GM21786 (cell line): ENCODE data around the gene RBM46.

Source experiments
- ATAC-seq: cut with Tn5 transposase; IDR thresholded peaks from one replicate; pipeline ENCODE4 v1.9.1; 2021; ENCODE audit not compliant: unreplicated experiment

RBM46 gene

GRCh38 chr4:154781126-154781982 is at the start of gene RBM46:
Gene RBM46 (plus strand): TSS chr4:154781272. CDS start chr4:154796753, 15,481 bp downstream.
- ATAC-seq, result no peak

GRCh38 chr4:154731756-154732155 is 49.3 kb upstream of the RBM46 start:
- ATAC-seq, result no peak

- ATAC-seq, result no peak
Measured at GRCh38 chr4:154732669-154733068, 48.4 kb upstream of the RBM46 start.

- no peak for ATAC-seq
Measured at GRCh38 chr4:154736770-154737169, 44.3 kb upstream of the RBM46 start.

- ATAC-seq, result no peak
Measured at GRCh38 chr4:154738426-154738825, 42.6 kb upstream of the RBM46 start.

GRCh38 chr4:154739111-154739510 is 42.0 kb upstream of the RBM46 start:
- no peak for ATAC-seq

- no peak for ATAC-seq
Measured at GRCh38 chr4:154740462-154740861, 40.6 kb upstream of the RBM46 start.

- no peak for ATAC-seq
Measured at GRCh38 chr4:154741131-154741665, 39.9 kb upstream of the RBM46 start.

- no peak for ATAC-seq
Measured at GRCh38 chr4:154741922-154742850, 38.9 kb upstream of the RBM46 start.

GRCh38 chr4:154743683-154744340 is 37.3 kb upstream of the RBM46 start, which contains the start of gene LRAT:
Gene LRAT (plus strand): TSS chr4:154744000. CDS start chr4:154744327, 327 bp downstream.
- no peak for ATAC-seq

GRCh38 chr4:154744341-154744926 is 36.6 kb upstream of the RBM46 start:
- no peak for ATAC-seq

- ATAC-seq, result no peak
Measured at GRCh38 chr4:154757713-154758112, 23.4 kb upstream of the RBM46 start.

- ATAC-seq, result no peak
Measured at GRCh38 chr4:154760895-154761294, 20.2 kb upstream of the RBM46 start.

- ATAC-seq, result no peak
Measured at GRCh38 chr4:154778264-154778663, 2.8 kb upstream of the RBM46 start.

- no peak for ATAC-seq
Measured at GRCh38 chr4:154779362-154779947, 1.6 kb upstream of the RBM46 start.

- no peak for ATAC-seq
Measured at GRCh38 chr4:154781983-154782293, 866 bp downstream of the RBM46 start.

GRCh38 chr4:154807042-154807630 is 26.1 kb downstream of the RBM46 start:
- ATAC-seq, result peak; percentile 88

- ATAC-seq, result no peak
Measured at GRCh38 chr4:154818230-154818629, 37.2 kb downstream of the RBM46 start.

GRCh38 chr4:154822775-154823174 is 41.7 kb downstream of the RBM46 start:
- no peak for ATAC-seq

GRCh38 chr4:154836030-154836429 is 55.0 kb downstream of the RBM46 start:
- no peak for ATAC-seq
